Aorta (tissue), 5 donors: ENCODE data around the gene OPN4. TPM values are rescaled to one million over a fixed set of nuclear protein-coding genes. Genes with fewer than 3 reads are reported as not detected.

Experiments used
- ATAC-seq: fragments of 200-7000 bp; cut with Tn5 transposase; one replicate; pipeline ENCODE4 v1.9.1; 2022; ENCODE audit warnings: moderate library complexity; ENCODE audit not compliant: low FRiP score
- DNase-seq, 2 donors: peaks; one replicate each; pipeline ENCODE4 v3.0.0-alpha.2; 2020
- H3K27ac ChIP-seq, 2 donors: one replicate each; pipeline ENCODE4 v1.5.1; 2013; ENCODE audit warnings: low read length in 2 of 2, mild to moderate bottlenecking in 2 of 2, moderate library complexity in 2 of 2, control low read depth in 1 of 2, inconsistent platforms in 1 of 2, low read depth in 1 of 2
- H3K27me3 ChIP-seq, 2 donors: one replicate each; pipeline ENCODE4 v1.6.1; 2013; ENCODE audit warnings: control low read depth in 1 of 2, low read length in 1 of 2, mild to moderate bottlenecking in 1 of 2, moderate library complexity in 1 of 2; ENCODE audit not compliant: insufficient read depth in 2 of 2, control insufficient read depth in 1 of 2
- H3K36me3 ChIP-seq, 2 donors: one replicate each; pipeline ENCODE4 v1.6.1; 2013; ENCODE audit warnings: control low read depth in 1 of 2, low read length in 1 of 2, mild to moderate bottlenecking in 1 of 2; ENCODE audit not compliant: insufficient read depth in 2 of 2, control insufficient read depth in 1 of 2
- H3K4me1 ChIP-seq, 2 donors: one replicate each; pipeline ENCODE4 v1.6.1; 2013; ENCODE audit warnings: low read length in 2 of 2, control low read depth in 1 of 2, mild to moderate bottlenecking in 1 of 2, moderate library complexity in 1 of 2; ENCODE audit not compliant: insufficient read depth in 2 of 2, control insufficient read depth in 1 of 2
- H3K4me3 ChIP-seq, 2 donors: one replicate each; pipeline ENCODE4 v1.5.1; 2013; ENCODE audit warnings: low read length in 2 of 2, control low read depth in 1 of 2, mild to moderate bottlenecking in 1 of 2
- H3K9me3 ChIP-seq: one replicate; pipeline ENCODE4 v1.6.1; 2013; ENCODE audit warnings: mild to moderate bottlenecking, low read length; ENCODE audit not compliant: control insufficient read depth
- WGBS, 2 donors: extraction: QIAGEN DNeasy Blood & Tissue Kit; methylation state at CpG; one replicate each; pipeline ENCODE4 v1.1.7; 2013; 5-methylcytosine and 5-hydroxymethylcytosine counted together
- intact Hi-C, 2 donors: fragments of 100-400 bp; cut with DNase I; formaldehyde crosslinking; loops; one replicate each; pipeline versions ENCODE4 v1.14.2 to v1.15.0; 2022
- polyA plus RNA-seq, 2 donors: library from polyadenylated mRNA; stranded (reverse); fragments of 200-250 nt; gene quantifications; one replicate each; pipeline ENCODE4 v1.2.3, GENCODE V29; 2013
- total RNA-seq, 2 donors: library from RNA; stranded (reverse); fragmentation: NEBNext Ultra II Directional; extraction: Animal tissue kit (Norgen Biotek cat#: 25700); gene quantifications; one replicate each; pipeline ENCODE4 v1.2.1, GENCODE V29; 2021
- donor health status: healthy with polysubstance abuse.
- donor health status: Bipolar disorder and iron deficiency.
- donor health status: DM: no; HTN: no; CAD: no.
- donor health status: DM: no; HTN: no; CAD: no.
- donor health status: DM: yes; HTN: yes; CAD: no.

OPN4 gene
- total and polyA plus RNA-seq, 4 donors = 0.36 TPM; not detected in 3

GRCh38 chr10:86693721-86694369, 39.5 kb downstream of the OPN4 start:
- WGBS, 2 donors = 16 to 18% methylated on average over 10 of the region's 10 CpGs
- no peaks in the 10 kb centered on the region for H3K9me3 ChIP-seq
- ATAC-seq (peak; percentile 33), DNase-seq (peak in 1 of 2 donors; percentile 78)
- H3K36me3 ChIP-seq = peaks cover 0 to 2% of the 10 kb centered on the region in 2 donors
- H3K4me1 ChIP-seq = no peaks in the 10 kb centered on the region
- H3K27me3 ChIP-seq = no peaks in the 10 kb centered on the region
- H3K27ac ChIP-seq = no peak overlapping the region
- H3K4me3 ChIP-seq = no peak overlapping the region
- intact Hi-C loops = no loop called here

- H3K27ac ChIP-seq = no peak overlapping the region
- no peak for ATAC-seq
- peak in 1 of 2 donors; percentile 9 for DNase-seq
- WGBS, 2 donors = 71 to 76% methylated on average over 9 of the region's 9 CpGs
- no peaks in the 10 kb centered on the region for H3K27me3 ChIP-seq
- H3K36me3 ChIP-seq = peaks cover 0 to 9% of the 10 kb centered on the region in 2 donors
- no peaks in the 10 kb centered on the region for H3K9me3 ChIP-seq
- no peaks in the 10 kb centered on the region for H3K4me1 ChIP-seq
- H3K4me3 ChIP-seq = no peak overlapping the region
- intact Hi-C loops = no loop called here
Measured at GRCh38 chr10:86698207-86698940, 44.0 kb downstream of the OPN4 start.

GRCh38 chr10:86699125-86699524, 44.8 kb downstream of the OPN4 start:
- intact Hi-C loops = no loop called here
- Histone ChIP-seq H3K9me3 (no peaks in the 10 kb centered on the region), H3K36me3 (peaks cover 0 to 9% of the 10 kb centered on the region in 2 donors), H3K4me3 (no peak overlapping the region), H3K4me1 (no peaks in the 10 kb centered on the region), H3K27me3 (no peaks in the 10 kb centered on the region), H3K27ac (no peak overlapping the region)
- DNase-seq = peak in 1 of 2 donors; percentile 7
- ATAC-seq = no peak
- 74 to 76% methylated on average over 7 of the region's 7 CpGs for WGBS, 2 donors

- no peaks in the 10 kb centered on the region for H3K4me1 ChIP-seq
- H3K36me3 ChIP-seq = peaks cover 0 to 9% of the 10 kb centered on the region in 2 donors
- H3K9me3 ChIP-seq = no peaks in the 10 kb centered on the region
- WGBS, 2 donors = 71 to 78% methylated on average over 8 of the region's 8 CpGs
- no peak for ATAC-seq
- no peak overlapping the region for H3K27ac ChIP-seq
- H3K4me3 ChIP-seq = no peak overlapping the region
- intact Hi-C loops = no loop called here
- DNase-seq = peak in 1 of 2 donors; percentile 38
- H3K27me3 ChIP-seq = no peaks in the 10 kb centered on the region
Measured at GRCh38 chr10:86699541-86699940, 45.2 kb downstream of the OPN4 start.

GRCh38 chr10:86699991-86700840, 45.9 kb downstream of the OPN4 start:
- H3K4me1 ChIP-seq = no peaks in the 10 kb centered on the region
- intact Hi-C loops = no loop called here
- H3K27me3 ChIP-seq = no peaks in the 10 kb centered on the region
- H3K27ac ChIP-seq = no peak overlapping the region
- no peaks in the 10 kb centered on the region for H3K9me3 ChIP-seq
- 88 to 91% methylated on average over 9 of the region's 9 CpGs for WGBS, 2 donors
- peaks cover 0 to 9% of the 10 kb centered on the region in 2 donors for H3K36me3 ChIP-seq
- ATAC-seq (no peak), DNase-seq (peak; percentile 28 to 63)
- no peak overlapping the region for H3K4me3 ChIP-seq

- DNase-seq = peak; percentile 30 to 65
- ATAC-seq = no peak
- Histone ChIP-seq H3K4me1 (no peaks in the 10 kb centered on the region), H3K4me3 (no peak overlapping the region), H3K27ac (no peak overlapping the region), H3K9me3 (no peaks in the 10 kb centered on the region), H3K36me3 (peaks cover 0 to 9% of the 10 kb centered on the region in 2 donors), H3K27me3 (no peaks in the 10 kb centered on the region)
- 94 to 95% methylated on average over 12 of the region's 12 CpGs for WGBS, 2 donors
- intact Hi-C loops = no loop called here
Measured at GRCh38 chr10:86700851-86701617, 46.7 kb downstream of the OPN4 start.

- peaks cover 0 to 12% of the 10 kb centered on the region in 2 donors for H3K36me3 ChIP-seq
- no peak for ATAC-seq
Measured at GRCh38 chr10:86703176-86703575, 48.8 kb downstream of the OPN4 start.

GRCh38 chr10:86705139-86705538, 50.8 kb downstream of the OPN4 start:
- intact Hi-C loops = loop anchor here in 1 of 2 donors (5.0 kb wide), 1 partner anchor 197 kb away; no protein-coding TSS in a partner anchor
- H3K27me3 ChIP-seq = no peaks in the 10 kb centered on the region
- 88 to 94% methylated on average over 1 of the region's 1 CpG for WGBS, 2 donors
- no peak overlapping the region for H3K4me3 ChIP-seq
- DNase-seq (no peak), ATAC-seq (no peak)
- H3K36me3 ChIP-seq = peaks cover 0 to 10% of the 10 kb centered on the region in 2 donors
- H3K4me1 ChIP-seq = no peaks in the 10 kb centered on the region
- H3K9me3 ChIP-seq = no peaks in the 10 kb centered on the region
- no peak overlapping the region for H3K27ac ChIP-seq

More at GRCh38 chr10:86703176-86703575, 48.8 kb downstream of the OPN4 start:
- H3K9me3 ChIP-seq = no peaks in the 10 kb centered on the region
- no peak overlapping the region for H3K4me3 ChIP-seq
- no peaks in the 10 kb centered on the region for H3K27me3 ChIP-seq
- peak; percentile 32 to 46 for DNase-seq
- intact Hi-C loops = no loop called here
- 88 to 92% methylated on average over 8 of the region's 8 CpGs for WGBS, 2 donors
- no peak overlapping the region for H3K27ac ChIP-seq
- no peaks in the 10 kb centered on the region for H3K4me1 ChIP-seq
